H9 (cell line): ENCODE results near the gene PDE2A. TPM values are rescaled to one million over a fixed set of nuclear protein-coding genes. Genes with fewer than 3 reads are reported as not detected.

Experiments used
- DNase-seq: peaks from one replicate; pipeline ENCODE4 v3.0.0-alpha.2; 2017
- H2AFZ ChIP-seq: one replicate; pipeline ENCODE4 v1.6.1; 2013; ENCODE audit warnings: mild to moderate bottlenecking, low read length, control low read depth, moderate library complexity
- H2AK5ac ChIP-seq: 2 replicates; pipeline ENCODE4 v1.6.1; 2013; ENCODE audit warnings: low read length, control low read depth, mixed read lengths; ENCODE audit not compliant: insufficient read length
- H2BK120ac ChIP-seq: one replicate; pipeline ENCODE4 v1.6.1; 2013; ENCODE audit warnings: low read depth, mild to moderate bottlenecking, low read length, control low read depth, inconsistent platforms; ENCODE audit not compliant: poor library complexity, severe bottlenecking
- H2BK12ac ChIP-seq: 2 replicates; pipeline ENCODE4 v1.6.1; 2013; ENCODE audit warnings: low read length, control low read depth, mixed read lengths, low read depth; ENCODE audit not compliant: insufficient read length
- H2BK15ac ChIP-seq: 2 replicates; pipeline ENCODE4 v1.6.1; 2013; ENCODE audit warnings: low read depth, low read length, control low read depth
- H2BK20ac ChIP-seq: one replicate; pipeline ENCODE4 v1.6.1; 2013; ENCODE audit warnings: low read depth, mild to moderate bottlenecking, low read length, control low read depth, inconsistent platforms; ENCODE audit not compliant: poor library complexity, severe bottlenecking
- H2BK5ac ChIP-seq: 2 replicates; pipeline ENCODE4 v1.6.1; 2013; ENCODE audit warnings: low read length, control low read depth, mixed read lengths; ENCODE audit not compliant: insufficient read length
- H3K14ac ChIP-seq: 2 replicates; pipeline ENCODE4 v1.6.1; 2013; ENCODE audit warnings: low read length, control low read depth; ENCODE audit not compliant: insufficient read depth
- H3K18ac ChIP-seq: 2 replicates; pipeline ENCODE4 v1.6.1; 2013; ENCODE audit warnings: low read depth, mild to moderate bottlenecking, mixed read lengths, low read length, control low read depth; ENCODE audit not compliant: insufficient read length
- H3K23ac ChIP-seq: 2 replicates; pipeline ENCODE4 v1.6.1; 2013; ENCODE audit warnings: low read length, control low read depth, mixed read lengths, low read depth; ENCODE audit not compliant: insufficient read length
- H3K23me2 ChIP-seq: 2 replicates; pipeline ENCODE4 v1.6.1; 2013; ENCODE audit warnings: low read depth, mild to moderate bottlenecking, mixed read lengths, low read length, control low read depth; ENCODE audit not compliant: insufficient read length, poor library complexity, severe bottlenecking
- H3K27ac ChIP-seq: 2 replicates; pipeline ENCODE4 v1.5.1; 2013; ENCODE audit warnings: low read length, control low read depth, mixed read lengths, low read depth; ENCODE audit not compliant: insufficient read length
- H3K27me3 ChIP-seq: 2 replicates; pipeline ENCODE4 v1.6.1; 2013; ENCODE audit warnings: low read length, control low read depth, inconsistent platforms; ENCODE audit not compliant: insufficient read depth
- H3K4ac ChIP-seq: 2 replicates; pipeline ENCODE4 v1.6.1; 2013; ENCODE audit warnings: low read depth, mild to moderate bottlenecking, control low read depth, inconsistent platforms, low read length, moderate library complexity
- H3K4me1 ChIP-seq: 2 replicates; pipeline ENCODE4 v1.6.1; 2013; ENCODE audit warnings: low read length, control low read depth, inconsistent platforms; ENCODE audit not compliant: insufficient read depth
- H3K4me2 ChIP-seq: 2 replicates; pipeline ENCODE4 v1.6.1; 2013; ENCODE audit warnings: low read length, control low read depth, mixed read lengths; ENCODE audit not compliant: insufficient read length, insufficient read depth
- H3K56ac ChIP-seq: 2 replicates; pipeline ENCODE4 v1.6.1; 2013; ENCODE audit warnings: low read depth, mild to moderate bottlenecking, mixed read lengths, low read length, control low read depth; ENCODE audit not compliant: insufficient read length
- H3K79me1 ChIP-seq: 2 replicates; pipeline ENCODE4 v1.6.1; 2013; ENCODE audit warnings: low read depth, mild to moderate bottlenecking, moderate library complexity, low read length, control low read depth, inconsistent platforms; ENCODE audit not compliant: insufficient read depth, poor library complexity, severe bottlenecking
- H3K79me2 ChIP-seq: 2 replicates; pipeline ENCODE4 v1.6.1; 2013; ENCODE audit warnings: low read length, control low read depth, inconsistent platforms; ENCODE audit not compliant: insufficient read depth
- H3K9ac ChIP-seq: 2 replicates; pipeline ENCODE4 v1.6.1; 2013; ENCODE audit warnings: low read length, control low read depth, mixed read lengths; ENCODE audit not compliant: insufficient read length; ENCODE audit errors: extremely low read depth
- H3K9me3 ChIP-seq: one replicate; pipeline ENCODE4 v1.6.1; 2013; ENCODE audit warnings: low read depth, low read length, inconsistent platforms; ENCODE audit not compliant: control insufficient read depth
- H3T11ph ChIP-seq: one replicate; pipeline ENCODE4 v1.6.1; 2013; ENCODE audit warnings: mild to moderate bottlenecking, low read length, control low read depth, inconsistent platforms
- H4K20me1 ChIP-seq: one replicate; pipeline ENCODE4 v1.6.1; 2013; ENCODE audit not compliant: control insufficient read depth, insufficient read length, insufficient read depth
- H4K5ac ChIP-seq: 2 replicates; pipeline ENCODE4 v1.6.1; 2013; ENCODE audit warnings: low read depth, mild to moderate bottlenecking, mixed read lengths, low read length, control low read depth; ENCODE audit not compliant: insufficient read length
- H4K8ac ChIP-seq: replicated peaks from 2 replicates; pipeline ENCODE4 v1.6.1; 2013; ENCODE audit warnings: low read length, control low read depth, mixed read lengths, low read depth; ENCODE audit not compliant: insufficient read length
- H4K91ac ChIP-seq: 2 replicates; pipeline ENCODE4 v1.6.1; 2013; ENCODE audit warnings: low read depth, mild to moderate bottlenecking, moderate library complexity, mixed read lengths, low read length, control low read depth; ENCODE audit not compliant: insufficient read length
- H3K27ac Mint-ChIP-seq, 3 experiments: 2 replicates in 2 of 3; 3 replicates in 1 of 3; pipeline ENCODE4 v1.8.0; 2020 to 2021; ENCODE audit warnings: mixed read lengths in 3 of 3, mild to moderate bottlenecking in 1 of 3, moderate library complexity in 1 of 3
- H3K27me3 Mint-ChIP-seq: 2 replicates; pipeline ENCODE4 v1.8.0; 2021; ENCODE audit warnings: low read depth, mild to moderate bottlenecking, moderate library complexity, mixed read lengths
- H3K36me3 Mint-ChIP-seq, 3 experiments: 2 replicates in 2 of 3; 3 replicates in 1 of 3; pipeline ENCODE4 v1.8.0; 2020 to 2021; ENCODE audit warnings: low read depth in 3 of 3, mixed read lengths in 3 of 3; ENCODE audit not compliant: insufficient read depth in 1 of 3
- H3K4me1 Mint-ChIP-seq, 2 experiments: 2 replicates each; pipeline ENCODE4 v1.8.0; 2020; ENCODE audit warnings: mixed read lengths in 2 of 2
- H3K4me3 Mint-ChIP-seq, 2 experiments: 2 replicates in 1 of 2; 3 replicates in 1 of 2; pipeline ENCODE4 v1.8.0; 2020 to 2021; ENCODE audit warnings: mild to moderate bottlenecking in 2 of 2, mixed read lengths in 2 of 2, moderate library complexity in 1 of 2
- H3K9me3 Mint-ChIP-seq, 2 experiments: 2 replicates in 1 of 2; 3 replicates in 1 of 2; pipeline ENCODE4 v1.8.0; 2020; ENCODE audit warnings: mild to moderate bottlenecking in 2 of 2, mixed read lengths in 2 of 2, moderate library complexity in 1 of 2
- WGBS: extraction: QIAGEN DNeasy Blood & Tissue Kit; methylation state at CpG from one replicate; pipeline ENCODE4 v1.1.7; 2013; ENCODE audit warnings: missing lambda C conversion rate, low lambda C conversion rate, mixed read lengths; ENCODE audit not compliant: insufficient read length; ENCODE audit errors: extremely low coverage; 5-methylcytosine and 5-hydroxymethylcytosine counted together
- total RNA-seq: library from RNA; stranded (reverse); gene quantifications from 2 replicates; pipeline ENCODE4 v1.2.1, GENCODE V29; 2021
- TF ChIP-seq, protein P1 (sequence below): fragments of 200-600 bp; sonication (generic); conservative IDR thresholded peaks from 3 replicates; pipeline ENCODE4 v1.8.0; 2021; ENCODE audit warnings: antibody characterized with exemption, mild to moderate bottlenecking

Gene PDE2A
- total RNA-seq, 1 experiment from 2014 or later, result 3.4 TPM

DNA sequence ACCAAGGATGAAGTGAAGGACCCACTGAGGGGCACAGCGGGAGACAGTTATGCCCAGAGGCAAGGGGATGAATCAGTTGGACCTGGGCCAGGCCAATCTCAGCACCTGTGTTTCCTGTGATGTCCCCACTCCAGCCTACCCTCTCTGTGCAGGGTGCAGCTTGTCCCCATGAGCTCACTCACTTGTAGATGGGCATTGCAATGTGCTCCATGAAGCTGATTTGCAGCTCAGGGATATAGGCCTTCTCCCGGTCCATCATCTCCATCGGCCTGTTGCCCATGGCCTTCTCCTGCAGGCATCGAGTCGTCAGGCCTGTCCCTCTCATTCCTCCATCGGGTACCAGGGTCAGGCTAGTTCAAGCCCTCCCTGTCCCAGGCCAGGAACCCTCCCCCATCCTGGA, 96.2 kb downstream of the PDE2A start:
- Histone ChIP-seq H2BK20ac (no peak overlapping the region), H2BK120ac (no peak overlapping the region), H2BK12ac (no peak overlapping the region), H2BK5ac (no peak overlapping the region), H3K27ac (no peak overlapping the region), H2BK15ac (no peak overlapping the region), H3K9ac (no peak overlapping the region), H3K4me1 (no peaks in the 10 kb centered on the region), H3K9me3 (no peaks in the 10 kb centered on the region), H2AK5ac (no peak overlapping the region), H3K79me2 (no peaks in the 10 kb centered on the region), H3T11ph (no peak overlapping the region), H3K27me3 (no peaks in the 10 kb centered on the region), H4K5ac (no peak overlapping the region), H3K79me1 (no peaks in the 10 kb centered on the region), H3K23me2 (no peaks in the 10 kb centered on the region), H3K56ac (no peak overlapping the region), H4K91ac (no peak overlapping the region), H3K4me2 (no peak overlapping the region), H3K4ac (no peak overlapping the region), H4K8ac (no peak overlapping the region), H3K23ac (no peak overlapping the region), H2AFZ (no peak overlapping the region), H4K20me1 (no peaks in the 10 kb centered on the region), H3K18ac (no peak overlapping the region), H3K14ac (no peak overlapping the region)
- TF ChIP-seq, protein P1, sequence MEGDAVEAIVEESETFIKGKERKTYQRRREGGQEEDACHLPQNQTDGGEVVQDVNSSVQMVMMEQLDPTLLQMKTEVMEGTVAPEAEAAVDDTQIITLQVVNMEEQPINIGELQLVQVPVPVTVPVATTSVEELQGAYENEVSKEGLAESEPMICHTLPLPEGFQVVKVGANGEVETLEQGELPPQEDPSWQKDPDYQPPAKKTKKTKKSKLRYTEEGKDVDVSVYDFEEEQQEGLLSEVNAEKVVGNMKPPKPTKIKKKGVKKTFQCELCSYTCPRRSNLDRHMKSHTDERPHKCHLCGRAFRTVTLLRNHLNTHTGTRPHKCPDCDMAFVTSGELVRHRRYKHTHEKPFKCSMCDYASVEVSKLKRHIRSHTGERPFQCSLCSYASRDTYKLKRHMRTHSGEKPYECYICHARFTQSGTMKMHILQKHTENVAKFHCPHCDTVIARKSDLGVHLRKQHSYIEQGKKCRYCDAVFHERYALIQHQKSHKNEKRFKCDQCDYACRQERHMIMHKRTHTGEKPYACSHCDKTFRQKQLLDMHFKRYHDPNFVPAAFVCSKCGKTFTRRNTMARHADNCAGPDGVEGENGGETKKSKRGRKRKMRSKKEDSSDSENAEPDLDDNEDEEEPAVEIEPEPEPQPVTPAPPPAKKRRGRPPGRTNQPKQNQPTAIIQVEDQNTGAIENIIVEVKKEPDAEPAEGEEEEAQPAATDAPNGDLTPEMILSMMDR, result no peak
- no peak for DNase-seq
- no peaks in the 10 kb centered on the region for H3K36me3 Mint-ChIP-seq
- no peaks in the 10 kb centered on the region for H3K9me3 Mint-ChIP-seq
- H3K4me3 Mint-ChIP-seq, result no peak overlapping the region
- no peak overlapping the region; a peak in 1 of 7 replicates for H3K27ac Mint-ChIP-seq
- H3K27me3 Mint-ChIP-seq, result peaks cover 41% of the 10 kb centered on the region
- no CpG with 5 or more reads among the region's 6 CpGs for WGBS
- H3K4me1 Mint-ChIP-seq, result peaks cover 4 to 13% of the 10 kb centered on the region in 2 experiments; a peak in 3 of 4 replicates
